T-helper 2 cell treated with Interferon-gamma antibody and Interleukin-4, amounts not matched to agents 5 μg/mL and 100 μg/mL, for 36 hours (primary cell): ENCODE data around the gene SLC39A8.

Experiments used
- DNase-seq: peaks from one replicate; pipeline ENCODE4 v3.0.0; 2021; ENCODE audit warnings: low spot score
- H3K27ac Mint-ChIP-seq: one replicate; pipeline ENCODE4 v1.8.0; 2021; ENCODE audit warnings: mild to moderate bottlenecking, mixed read lengths
- H3K27me3 Mint-ChIP-seq: one replicate; pipeline ENCODE4 v1.8.0; 2021; ENCODE audit warnings: low read depth, mixed read lengths
- H3K36me3 Mint-ChIP-seq: one replicate; pipeline ENCODE4 v1.8.0; 2021; ENCODE audit warnings: low read depth, mixed read lengths
- H3K4me1 Mint-ChIP-seq: one replicate; pipeline ENCODE4 v1.8.0; 2021; ENCODE audit warnings: low read depth, mixed read lengths
- H3K4me3 Mint-ChIP-seq: one replicate; pipeline ENCODE4 v1.8.0; 2022; ENCODE audit warnings: mild to moderate bottlenecking, moderate library complexity, mixed read lengths
- H3K9me3 Mint-ChIP-seq: one replicate; pipeline ENCODE4 v1.8.0; 2021; ENCODE audit warnings: mixed read lengths

SLC39A8 gene

GRCh38 chr4:102324730-102325129 lies 20.6 kb downstream of the SLC39A8 start:
- Mint-ChIP-seq H3K4me1 (peaks cover 40% of the 10 kb centered on the region), H3K9me3 (no peaks in the 10 kb centered on the region), H3K36me3 (peaks cover 12% of the 10 kb centered on the region), H3K27ac (no peak overlapping the region), H3K27me3 (no peaks in the 10 kb centered on the region), H3K4me3 (no peak overlapping the region)
- no peak for DNase-seq

GRCh38 chr4:102322736-102323135 lies 22.5 kb downstream of the SLC39A8 start:
- peaks cover 39% of the 10 kb centered on the region for H3K4me1 Mint-ChIP-seq
- H3K27me3 Mint-ChIP-seq: no peaks in the 10 kb centered on the region
- DNase-seq: no peak
- peaks cover 18% of the 10 kb centered on the region for H3K36me3 Mint-ChIP-seq
- H3K4me3 Mint-ChIP-seq: no peak overlapping the region
- no peaks in the 10 kb centered on the region for H3K9me3 Mint-ChIP-seq
- H3K27ac Mint-ChIP-seq: no peak overlapping the region

GRCh38 chr4:102321260-102321995 lies 23.9 kb downstream of the SLC39A8 start:
- H3K27ac Mint-ChIP-seq: no peak overlapping the region
- peaks cover 32% of the 10 kb centered on the region for H3K4me1 Mint-ChIP-seq
- no peak for DNase-seq
- H3K4me3 Mint-ChIP-seq: no peak overlapping the region
- H3K36me3 Mint-ChIP-seq: peaks cover 28% of the 10 kb centered on the region
- H3K9me3 Mint-ChIP-seq: no peaks in the 10 kb centered on the region
- H3K27me3 Mint-ChIP-seq: no peaks in the 10 kb centered on the region

GRCh38 chr4:102319594-102319993 lies 25.7 kb downstream of the SLC39A8 start:
- H3K4me1 Mint-ChIP-seq: peaks cover 31% of the 10 kb centered on the region
- H3K27me3 Mint-ChIP-seq: no peaks in the 10 kb centered on the region
- no peaks in the 10 kb centered on the region for H3K9me3 Mint-ChIP-seq
- no peak overlapping the region for H3K4me3 Mint-ChIP-seq
- H3K27ac Mint-ChIP-seq: peak overlapping the region; percentile 18
- no peak for DNase-seq
- H3K36me3 Mint-ChIP-seq: peaks cover 32% of the 10 kb centered on the region

GRCh38 chr4:102318526-102318925 lies 26.8 kb downstream of the SLC39A8 start:
- Mint-ChIP-seq H3K4me1 (peaks cover 37% of the 10 kb centered on the region), H3K9me3 (no peaks in the 10 kb centered on the region), H3K4me3 (no peak overlapping the region), H3K36me3 (peaks cover 43% of the 10 kb centered on the region), H3K27ac (no peak overlapping the region), H3K27me3 (no peaks in the 10 kb centered on the region)
- DNase-seq: no peak

- peaks cover 35% of the 10 kb centered on the region for H3K4me1 Mint-ChIP-seq
- no peaks in the 10 kb centered on the region for H3K9me3 Mint-ChIP-seq
- no peak overlapping the region for H3K4me3 Mint-ChIP-seq
- peaks cover 46% of the 10 kb centered on the region for H3K36me3 Mint-ChIP-seq
- DNase-seq: no peak
- no peaks in the 10 kb centered on the region for H3K27me3 Mint-ChIP-seq
- no peak overlapping the region for H3K27ac Mint-ChIP-seq
Observed at GRCh38 chr4:102318105-102318504, 27.2 kb downstream of the SLC39A8 start.

GRCh38 chr4:102317459-102317858 lies 27.8 kb downstream of the SLC39A8 start:
- no peaks in the 10 kb centered on the region for H3K27me3 Mint-ChIP-seq
- no peak for DNase-seq
- H3K4me1 Mint-ChIP-seq: peaks cover 31% of the 10 kb centered on the region
- H3K4me3 Mint-ChIP-seq: no peak overlapping the region
- H3K9me3 Mint-ChIP-seq: no peaks in the 10 kb centered on the region
- H3K27ac Mint-ChIP-seq: no peak overlapping the region
- H3K36me3 Mint-ChIP-seq: peaks cover 46% of the 10 kb centered on the region

- H3K4me1 Mint-ChIP-seq: peaks cover 23% of the 10 kb centered on the region
- no peak overlapping the region for H3K4me3 Mint-ChIP-seq
- peaks cover 50% of the 10 kb centered on the region for H3K36me3 Mint-ChIP-seq
- H3K27ac Mint-ChIP-seq: no peak overlapping the region
- no peak for DNase-seq
- no peaks in the 10 kb centered on the region for H3K27me3 Mint-ChIP-seq
- no peaks in the 10 kb centered on the region for H3K9me3 Mint-ChIP-seq
Observed at GRCh38 chr4:102316585-102316984, 28.7 kb downstream of the SLC39A8 start.

GRCh38 chr4:102315532-102315931 lies 29.8 kb downstream of the SLC39A8 start:
- H3K4me3 Mint-ChIP-seq: no peak overlapping the region
- no peak overlapping the region for H3K27ac Mint-ChIP-seq
- H3K9me3 Mint-ChIP-seq: no peaks in the 10 kb centered on the region
- peaks cover 46% of the 10 kb centered on the region for H3K36me3 Mint-ChIP-seq
- no peaks in the 10 kb centered on the region for H3K27me3 Mint-ChIP-seq
- no peak for DNase-seq
- H3K4me1 Mint-ChIP-seq: peaks cover 14% of the 10 kb centered on the region

- DNase-seq: no peak
- H3K27ac Mint-ChIP-seq: no peak overlapping the region
- H3K27me3 Mint-ChIP-seq: no peaks in the 10 kb centered on the region
- H3K36me3 Mint-ChIP-seq: peaks cover 45% of the 10 kb centered on the region
- H3K9me3 Mint-ChIP-seq: no peaks in the 10 kb centered on the region
- peaks cover 32% of the 10 kb centered on the region for H3K4me1 Mint-ChIP-seq
- H3K4me3 Mint-ChIP-seq: no peak overlapping the region
Observed at GRCh38 chr4:102312417-102312816, 32.9 kb downstream of the SLC39A8 start.

- H3K4me3 Mint-ChIP-seq: no peak overlapping the region
- DNase-seq: no peak
- H3K27me3 Mint-ChIP-seq: no peaks in the 10 kb centered on the region
- peaks cover 44% of the 10 kb centered on the region for H3K36me3 Mint-ChIP-seq
- no peak overlapping the region for H3K27ac Mint-ChIP-seq
- peaks cover 32% of the 10 kb centered on the region for H3K4me1 Mint-ChIP-seq
- no peaks in the 10 kb centered on the region for H3K9me3 Mint-ChIP-seq
Observed at GRCh38 chr4:102311912-102312311, 33.4 kb downstream of the SLC39A8 start.

GRCh38 chr4:102311407-102311806 lies 33.9 kb downstream of the SLC39A8 start:
- H3K4me3 Mint-ChIP-seq: no peak overlapping the region
- no peak overlapping the region for H3K27ac Mint-ChIP-seq
- H3K9me3 Mint-ChIP-seq: no peaks in the 10 kb centered on the region
- DNase-seq: no peak
- peaks cover 35% of the 10 kb centered on the region for H3K4me1 Mint-ChIP-seq
- no peaks in the 10 kb centered on the region for H3K27me3 Mint-ChIP-seq
- peaks cover 43% of the 10 kb centered on the region for H3K36me3 Mint-ChIP-seq

GRCh38 chr4:102308032-102308799 lies 37.1 kb downstream of the SLC39A8 start:
- Mint-ChIP-seq H3K27ac (no peak overlapping the region), H3K9me3 (no peaks in the 10 kb centered on the region), H3K27me3 (no peaks in the 10 kb centered on the region), H3K4me1 (peaks cover 26% of the 10 kb centered on the region), H3K36me3 (peaks cover 42% of the 10 kb centered on the region), H3K4me3 (no peak overlapping the region)
- DNase-seq: no peak

- Mint-ChIP-seq H3K36me3 (peaks cover 43% of the 10 kb centered on the region), H3K9me3 (no peaks in the 10 kb centered on the region), H3K4me1 (peaks cover 26% of the 10 kb centered on the region), H3K4me3 (no peak overlapping the region), H3K27ac (no peak overlapping the region), H3K27me3 (no peaks in the 10 kb centered on the region)
- no peak for DNase-seq
Observed at GRCh38 chr4:102305666-102306065, 39.6 kb downstream of the SLC39A8 start.
